ENCODE data around the gene ABLIM3.

ABLIM3 gene

DNA sequence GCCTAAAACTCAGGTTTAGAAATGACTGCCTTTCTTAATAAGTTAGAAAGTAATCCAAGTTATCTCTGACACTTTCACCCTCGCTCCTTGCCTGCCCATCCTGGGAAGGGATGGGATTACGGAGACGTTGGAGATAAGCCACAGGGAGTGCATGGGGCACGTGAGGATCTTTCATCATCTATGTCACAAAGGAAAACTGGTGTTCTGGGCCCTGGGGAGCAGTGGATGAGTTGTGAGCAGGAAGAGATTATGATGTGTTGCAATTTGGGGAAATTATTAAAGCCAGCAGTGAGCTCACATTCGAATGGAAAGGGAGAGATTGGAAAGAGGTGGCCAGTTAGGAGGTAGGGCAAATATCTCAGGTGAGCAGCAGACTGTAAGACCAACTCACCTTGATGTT, 143.2 kb downstream of the ABLIM3 start:
- no peak for DNase-seq

DNA sequence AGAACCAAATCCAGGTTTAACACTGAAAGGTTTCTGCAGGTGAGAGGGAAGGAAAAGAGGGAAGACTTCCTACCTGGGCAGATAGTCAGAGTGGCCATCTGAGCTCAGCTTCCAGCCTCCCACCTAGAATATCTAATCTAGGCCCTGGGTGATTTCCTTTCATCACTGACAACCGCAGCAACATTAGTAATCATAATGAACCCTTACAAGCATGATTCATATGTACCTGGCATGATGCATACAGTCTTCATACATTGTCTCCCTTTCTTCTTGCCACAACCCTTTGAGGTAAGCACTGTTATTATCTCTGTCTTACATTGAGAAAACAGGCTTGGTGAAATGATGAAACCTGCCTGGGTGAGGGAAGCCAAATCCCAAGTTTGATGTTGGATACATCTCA, 143.9 kb downstream of the ABLIM3 start:
- no peak for DNase-seq

DNA sequence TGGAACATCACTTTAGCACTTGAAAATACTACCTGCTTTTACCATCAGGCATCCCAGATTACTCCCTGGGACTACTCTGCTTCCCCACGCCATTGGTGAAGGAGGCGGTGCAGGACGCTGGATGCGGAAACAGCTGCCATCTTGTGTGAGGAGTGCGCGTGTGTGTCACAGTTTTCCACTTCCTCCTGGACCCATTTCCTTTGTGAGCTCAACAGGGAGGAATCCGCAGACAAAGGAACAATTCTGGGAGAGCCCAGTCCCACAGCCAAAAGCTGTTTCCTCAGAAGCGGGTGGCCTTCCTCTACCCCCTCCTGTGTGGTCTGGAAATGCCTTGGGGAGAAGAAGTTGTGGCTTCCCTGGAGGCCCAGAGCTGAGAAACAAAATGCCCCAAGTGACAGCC, 147.1 kb downstream of the ABLIM3 start:
- no peak for DNase-seq

DNA sequence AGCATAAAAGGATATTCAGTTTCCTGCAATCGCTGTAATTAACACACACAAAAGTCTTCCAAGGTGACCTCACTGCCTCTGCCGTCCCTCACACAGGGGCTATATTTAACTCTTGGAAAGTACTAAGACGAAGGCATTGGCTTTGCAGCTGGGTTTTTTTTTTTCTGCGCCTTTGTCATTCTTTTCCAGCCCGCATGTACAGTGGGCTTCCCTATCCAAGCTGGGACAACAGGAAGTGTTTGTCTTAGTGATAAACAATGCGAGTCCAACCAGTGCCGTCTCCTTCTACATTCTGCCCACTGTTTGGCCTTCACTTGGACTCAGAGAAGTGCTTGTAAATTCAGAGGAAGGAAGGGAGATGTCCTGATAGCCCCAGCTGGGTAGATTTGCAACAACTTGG, 148.0 kb downstream of the ABLIM3 start:
- no peak for DNase-seq

DNA sequence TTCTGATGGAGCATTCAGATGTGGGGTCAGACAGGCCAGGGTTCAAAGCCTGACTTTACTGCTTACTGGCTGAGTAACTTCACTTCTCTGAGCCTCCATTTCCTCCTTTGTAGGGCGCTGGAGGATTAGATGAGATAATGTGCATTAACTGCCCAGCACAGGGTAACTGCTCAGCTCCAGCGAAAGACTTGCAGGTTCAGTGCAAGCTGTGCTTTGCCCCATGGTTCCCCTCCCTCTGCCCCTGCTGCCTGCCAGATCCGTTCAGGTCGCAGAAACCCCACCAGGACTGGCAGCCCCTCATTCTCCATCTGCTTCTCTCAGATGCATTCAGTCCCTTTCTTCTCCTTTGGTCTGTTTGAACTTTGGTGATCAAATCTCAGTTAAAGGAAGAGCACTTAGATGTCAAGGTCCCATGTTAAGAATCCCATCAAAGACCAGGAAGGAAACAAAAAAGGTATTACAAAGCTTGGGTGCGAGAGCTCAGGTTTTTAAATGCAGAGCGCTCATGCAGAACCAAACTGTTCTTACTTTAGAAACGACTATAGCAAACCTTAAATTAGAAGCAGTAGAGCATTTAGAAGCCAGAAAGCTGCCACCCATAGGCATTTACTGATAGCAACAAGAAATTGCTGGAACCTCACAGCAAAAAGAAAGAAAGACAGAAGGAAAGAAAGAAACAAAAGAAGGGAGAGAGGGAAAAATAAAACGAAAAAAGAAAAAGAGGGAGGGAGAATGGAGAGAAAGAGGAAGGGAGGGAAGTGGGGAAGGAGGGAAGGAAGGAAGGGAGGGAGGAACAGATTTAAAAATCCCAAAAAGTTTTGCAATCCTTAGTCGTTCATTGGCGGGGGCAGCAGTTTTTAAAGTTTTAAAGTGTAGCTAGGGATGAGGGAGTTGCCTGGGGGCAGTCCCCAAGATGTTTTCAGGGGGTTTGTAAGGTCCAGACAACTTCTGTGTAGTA, 153.9 kb downstream of the ABLIM3 start:
- no peak for DNase-seq

DNA sequence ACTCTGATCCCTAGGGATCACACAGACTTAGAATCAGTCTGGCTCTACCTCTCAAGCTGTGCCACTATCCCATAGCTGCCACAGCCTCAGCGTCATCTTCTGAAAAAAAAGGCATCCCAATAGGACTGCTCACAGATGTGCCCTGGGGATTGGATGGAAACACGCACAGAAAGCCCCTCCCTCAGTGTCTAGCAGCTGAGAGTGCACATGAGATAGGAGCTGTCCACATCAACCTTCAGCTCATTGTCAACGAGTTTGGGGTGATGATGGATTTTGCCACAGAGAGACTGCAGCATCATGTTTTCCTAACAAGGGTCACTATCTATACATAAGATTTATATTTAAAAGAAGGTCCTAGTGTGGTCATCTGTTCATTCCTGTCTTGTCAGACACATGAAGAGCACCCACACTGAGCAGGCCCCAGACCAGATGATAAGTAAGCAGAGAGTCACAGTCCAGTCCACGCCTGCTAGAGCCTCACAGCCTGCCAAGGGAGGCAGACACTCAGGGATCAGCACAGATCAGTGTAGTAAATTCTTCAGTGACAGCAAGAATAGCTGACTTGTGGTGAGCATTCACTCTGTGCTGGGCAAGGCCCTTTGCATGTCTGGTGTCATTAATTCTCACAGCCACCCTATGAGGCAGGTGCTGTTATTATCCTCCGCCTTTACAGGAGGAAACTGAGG, 156.2 kb downstream of the ABLIM3 start:
- DNase-seq = no peak

DNA sequence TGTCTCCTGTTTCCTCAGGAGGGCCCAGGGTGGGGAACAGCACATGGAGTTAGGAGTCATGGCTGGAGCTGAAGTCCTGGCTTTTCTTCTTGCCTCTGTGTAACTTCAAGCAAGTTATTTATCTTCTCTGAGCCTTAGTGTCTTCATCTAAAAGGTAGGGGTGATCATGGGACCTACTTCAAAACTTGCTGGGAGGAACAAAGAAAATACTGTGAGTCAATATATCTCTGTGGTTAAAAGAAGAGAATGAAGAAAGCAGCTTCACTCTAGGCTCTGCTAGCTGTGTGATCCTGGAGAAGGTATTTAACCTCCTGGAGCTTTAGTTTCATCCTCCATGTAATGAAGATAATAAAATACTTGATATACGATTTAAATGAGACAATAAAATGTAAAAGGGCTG, 156.9 kb downstream of the ABLIM3 start:
- DNase-seq = no peak

DNA sequence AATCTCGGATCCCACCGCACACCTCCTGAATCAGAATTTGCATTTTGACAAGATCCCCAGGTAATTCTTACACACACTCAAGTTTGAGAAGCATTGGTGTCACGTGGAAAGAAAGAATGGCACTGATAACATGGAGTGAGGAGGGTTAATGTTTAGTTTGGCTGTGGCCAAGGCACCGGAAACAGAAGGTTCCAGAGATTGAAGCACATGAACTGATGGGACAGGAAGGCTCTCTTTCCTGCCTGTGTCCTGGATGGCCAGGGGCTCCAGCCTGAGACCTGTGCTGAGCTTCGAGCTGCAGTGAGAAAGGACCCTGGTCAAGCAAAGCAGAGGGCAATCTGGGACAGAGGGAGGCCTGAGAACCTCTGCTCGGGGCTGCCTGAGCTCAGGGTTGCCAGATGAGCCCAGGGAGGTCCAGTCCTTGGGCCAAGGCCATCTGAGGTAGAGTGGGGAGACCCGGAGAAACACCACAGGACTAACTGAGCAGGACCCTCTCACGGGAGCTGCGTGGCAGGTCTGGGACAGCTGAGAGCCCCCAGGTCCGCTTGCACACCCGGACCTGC, 157.6 kb downstream of the ABLIM3 start:
- DNase-seq = no peak

DNA sequence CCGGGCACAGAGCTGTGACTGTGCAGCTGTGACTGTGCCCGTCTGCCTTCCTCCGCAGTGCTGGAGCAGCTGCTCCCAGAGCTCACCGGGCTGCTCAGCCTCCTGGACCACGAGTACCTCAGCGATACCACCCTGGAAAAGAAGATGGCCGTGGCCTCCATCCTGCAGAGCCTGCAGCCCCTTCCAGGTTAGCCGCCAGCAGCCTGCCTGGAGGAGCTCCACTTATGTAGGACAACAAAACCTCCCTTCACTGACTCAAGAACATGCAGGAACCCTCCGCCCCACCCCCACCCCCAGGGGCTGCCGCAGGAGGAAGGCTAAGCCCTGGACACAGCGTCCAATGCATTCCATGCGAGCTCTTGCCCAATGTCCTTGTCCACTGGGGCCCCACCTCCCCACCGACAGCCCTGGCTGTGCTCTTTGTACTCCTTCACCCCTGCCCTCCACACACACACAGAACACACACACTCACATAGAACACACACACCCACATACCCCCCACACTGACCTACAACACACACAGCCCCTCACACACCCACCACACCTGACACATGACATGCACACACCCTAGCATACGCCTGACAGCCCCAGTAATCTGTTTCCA, 158.3 kb downstream of the ABLIM3 start:
- no peak for DNase-seq

DNA sequence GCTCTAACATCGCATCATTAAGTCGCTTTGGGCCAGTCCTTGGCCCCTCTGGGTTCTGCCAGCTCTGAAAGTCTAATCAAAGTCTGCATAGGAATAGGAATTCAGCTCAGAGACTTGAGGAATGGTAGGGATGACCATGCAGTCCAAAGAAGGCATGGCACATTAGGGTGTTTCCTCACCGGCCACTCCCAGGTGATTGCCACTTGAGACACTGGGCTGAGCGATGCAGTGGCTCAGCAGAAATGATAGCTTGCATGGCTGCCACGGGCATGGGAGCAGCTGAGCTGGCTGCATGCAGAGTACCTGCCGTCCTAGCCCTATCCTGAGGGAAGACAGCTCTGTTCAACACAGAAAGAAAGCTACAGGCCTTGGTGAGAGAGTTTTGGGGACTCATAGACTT, 159.1 kb downstream of the ABLIM3 start:
- no peak for DNase-seq

DNA sequence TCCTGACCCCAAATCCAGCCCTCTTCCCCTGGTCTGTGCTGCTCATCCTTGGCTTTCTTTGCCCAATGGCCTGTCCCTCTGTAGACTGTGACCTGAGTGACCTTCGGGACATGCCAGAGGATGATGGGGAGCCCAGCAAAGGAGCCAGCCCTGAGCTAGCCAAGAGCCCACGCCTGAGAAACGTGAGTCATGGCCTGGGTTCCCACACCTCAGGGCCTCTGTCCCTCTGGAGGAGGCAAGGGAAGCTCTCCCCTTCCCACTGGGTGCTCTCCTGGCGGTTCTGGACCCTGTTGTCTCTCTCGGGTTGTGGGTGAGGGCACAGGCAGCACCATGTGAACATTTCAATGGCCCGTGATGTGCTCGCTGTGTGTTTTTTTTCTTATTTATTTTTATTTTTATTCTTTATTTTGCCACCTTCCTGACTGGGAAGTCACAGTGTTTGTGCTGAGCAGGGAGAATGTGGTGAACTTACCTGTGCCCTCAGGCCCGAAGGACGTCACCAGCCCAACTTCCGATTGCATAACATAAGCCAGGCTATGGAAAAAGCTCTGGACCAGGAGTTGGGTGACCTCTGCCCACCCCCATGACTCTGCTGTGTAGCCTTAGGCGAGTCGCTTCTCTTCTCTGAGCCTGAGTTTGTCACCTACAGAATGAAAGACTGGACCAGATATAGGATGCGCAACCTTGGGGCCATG, 159.9 kb downstream of the ABLIM3 start:
- no peak for DNase-seq

DNA sequence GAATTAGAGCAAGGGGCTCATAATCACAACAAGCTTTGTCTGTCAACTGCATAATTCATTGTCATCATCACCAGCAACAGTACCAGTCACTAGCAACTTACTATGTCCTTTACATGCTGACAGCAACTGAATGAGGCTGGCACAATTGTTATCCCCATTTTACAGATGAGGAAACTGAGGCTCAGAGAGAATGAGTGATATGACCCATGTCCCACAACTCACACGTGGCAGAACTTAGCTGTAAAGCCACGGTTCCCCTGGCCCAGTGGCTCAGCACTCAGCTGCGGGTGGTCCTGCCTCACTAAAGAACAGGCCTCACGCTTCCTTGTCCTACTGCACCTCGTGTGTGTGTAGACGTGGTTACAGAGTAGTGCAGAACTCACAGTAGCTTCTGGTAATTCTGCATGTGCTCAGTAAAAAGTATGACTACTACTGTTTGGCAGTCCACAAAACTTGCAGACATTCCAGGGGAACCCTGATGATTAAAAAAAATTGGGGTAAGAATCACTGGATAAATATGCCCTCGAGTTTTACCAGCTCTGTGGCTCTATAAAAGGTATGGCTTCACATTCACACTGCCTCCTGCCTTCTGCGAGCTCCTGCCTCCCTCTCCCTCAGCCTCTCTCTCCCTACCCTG, 160.6 kb downstream of the ABLIM3 start:
- DNase-seq = no peak

DNA sequence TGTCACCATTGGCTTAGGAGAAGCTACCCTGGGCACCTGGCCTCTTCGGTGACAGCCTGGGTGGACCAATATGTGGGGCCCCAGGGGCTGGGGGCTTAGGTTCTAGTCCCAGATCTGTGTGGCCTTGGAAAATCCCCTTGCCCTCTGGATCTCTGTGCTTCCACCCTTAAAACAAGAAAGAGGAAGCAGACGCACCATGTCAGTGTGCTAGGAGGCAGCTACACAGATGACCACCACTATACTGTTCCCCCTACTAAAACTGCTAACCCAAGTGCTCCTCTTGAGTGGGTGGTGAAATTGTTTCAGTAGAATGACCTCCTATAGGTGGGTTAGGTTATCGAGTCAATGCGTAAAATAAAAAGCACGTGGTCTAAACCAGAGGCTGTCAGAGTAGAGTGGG, 161.3 kb downstream of the ABLIM3 start:
- DNase-seq = no peak

DNA sequence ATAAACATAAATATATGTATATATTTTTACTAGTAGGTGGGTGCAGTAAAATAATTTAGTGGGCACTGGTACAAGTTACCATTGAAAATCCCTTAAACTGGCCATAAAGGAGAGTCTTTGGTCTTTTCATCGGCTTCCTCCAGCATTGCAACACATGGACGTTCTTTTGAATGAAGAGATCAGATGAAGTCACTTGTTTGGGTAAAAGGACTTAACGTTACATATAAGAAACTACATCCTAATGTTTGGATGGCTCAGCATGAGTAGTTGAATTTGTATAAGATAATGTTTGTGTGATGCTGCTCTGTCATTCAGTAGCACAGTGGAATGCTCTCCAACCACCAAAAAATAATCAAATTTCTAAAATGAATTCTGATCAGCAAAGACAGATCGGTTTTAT, 161.9 kb downstream of the ABLIM3 start:
- no peak for DNase-seq

DNA sequence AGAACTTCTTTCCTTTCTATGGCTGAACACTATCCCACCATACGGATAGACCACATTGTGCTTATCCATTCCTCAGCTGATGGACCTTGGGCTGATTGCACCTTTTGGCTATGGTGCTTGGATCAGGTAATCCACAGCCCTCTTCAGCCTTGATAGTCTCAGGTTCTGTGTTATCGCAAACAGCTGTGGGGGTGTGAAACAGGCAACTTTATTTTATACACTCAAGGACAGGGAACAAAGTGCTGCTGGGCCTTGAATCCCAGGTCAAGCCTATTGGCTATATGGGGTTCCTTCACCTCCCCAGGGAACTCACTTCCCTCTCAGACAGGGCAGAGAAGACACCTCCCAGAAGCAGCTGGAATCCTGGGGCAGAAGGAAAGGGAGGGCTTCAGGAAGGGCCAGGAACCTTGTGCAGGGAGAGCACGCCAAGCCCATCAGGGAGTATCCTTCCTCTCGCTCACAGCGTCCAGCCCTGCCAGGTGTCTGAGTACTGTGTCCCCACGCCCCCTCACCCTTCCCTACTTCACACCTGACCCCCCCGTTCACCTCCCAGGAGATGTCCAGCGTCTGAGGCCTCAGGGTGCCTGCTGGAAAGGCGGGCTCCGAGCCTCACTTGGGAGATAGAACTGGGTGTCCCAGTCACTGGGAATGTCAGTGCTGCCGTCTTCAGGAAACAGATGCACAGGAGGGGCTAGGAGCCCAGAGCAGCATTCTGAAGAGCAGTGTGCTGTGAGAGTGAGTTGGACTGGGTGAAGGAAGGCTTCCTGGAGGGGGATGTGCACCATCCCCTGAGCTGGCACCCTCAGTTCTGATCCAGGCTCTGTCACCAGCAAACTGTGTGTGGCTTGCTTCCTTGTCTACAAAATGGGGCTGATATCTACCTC, 163.1 kb downstream of the ABLIM3 start:
- no peak for DNase-seq

DNA sequence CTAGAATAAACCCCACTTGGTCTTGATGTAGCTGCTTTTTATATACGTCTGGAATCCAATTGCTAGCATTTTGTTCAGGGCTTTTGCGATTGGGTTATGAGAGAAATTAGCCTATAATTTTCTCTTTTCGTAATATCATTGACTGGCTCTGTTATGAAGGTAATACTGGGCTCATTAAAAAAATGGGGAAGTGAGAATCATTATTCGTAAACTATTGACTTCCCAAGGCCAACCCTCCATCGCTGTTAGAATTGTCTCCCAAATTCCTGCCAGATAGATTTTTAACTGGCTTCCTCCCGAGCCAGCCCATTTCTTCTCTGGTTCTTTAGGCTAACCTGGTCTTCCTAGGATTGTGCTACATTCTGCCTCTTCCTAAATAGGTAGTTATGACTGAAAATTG, 168.1 kb downstream of the ABLIM3 start:
- no peak for DNase-seq

Measured in SIG-M5 (cell line).